ENCODE results near the gene LTB4R2. TPM values are rescaled to one million over a fixed set of nuclear protein-coding genes. Genes with fewer than 3 reads are reported as not detected.

LTB4R2 gene
- total and polyA plus RNA-seq, 2 of the 8 experiments (the other 6 are each of a cell fraction or from before 2014, with no cell fraction given) = 5.3 to 6.7 TPM

DNA sequence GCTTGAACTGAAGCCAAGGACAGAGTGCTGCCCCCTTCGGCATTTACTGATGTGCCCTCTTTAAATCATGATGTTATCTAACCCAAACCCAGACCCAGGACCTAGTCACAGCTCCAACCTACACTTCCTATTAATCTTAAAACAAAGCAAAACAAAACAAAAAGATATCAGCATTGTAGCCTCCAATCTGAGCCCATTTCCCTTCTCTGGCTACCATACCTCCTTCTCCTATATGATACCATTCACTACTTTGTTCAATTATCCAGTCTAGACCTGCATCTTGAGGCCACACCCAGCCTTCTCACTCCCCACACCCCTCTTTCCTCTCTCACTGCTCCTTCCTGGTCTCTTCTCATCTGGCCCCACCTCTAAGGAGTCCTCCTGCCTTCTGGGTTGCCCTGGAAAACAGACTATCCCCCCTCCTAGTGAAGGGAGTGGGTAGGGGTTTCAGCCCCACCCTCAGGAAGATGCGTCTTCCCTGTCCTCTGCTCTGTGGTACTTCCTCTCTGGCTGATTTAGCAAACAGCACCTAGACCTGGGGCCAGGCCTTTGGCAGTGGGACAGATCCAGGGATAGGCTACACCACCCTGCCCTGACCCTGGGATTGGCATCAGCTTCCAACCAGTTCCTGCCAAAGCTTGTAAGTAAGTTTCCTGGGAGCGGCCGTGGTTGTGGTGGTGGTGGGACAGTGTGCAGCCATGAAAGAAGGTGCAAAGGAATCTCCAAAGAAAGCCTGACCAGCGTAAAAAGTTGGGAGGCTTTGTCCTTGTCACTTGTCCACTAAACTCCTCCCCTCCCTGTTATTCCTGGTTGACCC lies 4.6 kb downstream of the LTB4R2 start:
- Histone ChIP-seq H2BK15ac (ENCODE audit: low read length) (no peak overlapping the region), H4K5ac (ENCODE audit: insufficient read length, low read depth, low read length) (no peak overlapping the region), H3K23ac (ENCODE audit: insufficient read length) (no peak overlapping the region), H3K14ac (ENCODE audit: insufficient read length) (no peak overlapping the region), H2BK20ac (ENCODE audit: low read length) (no peak overlapping the region), H3K9me3 (ENCODE audit: insufficient read depth in 2 of 2, low read depth in 1 of 2, low read length in 1 of 2) (no peaks in the 10 kb centered on the region; a peak in 1 of 4 replicates), H3K4me1 (replicated peaks in 1 of 4; ENCODE audit: control insufficient read depth in 3 of 4, insufficient read depth in 4 of 4, low read length in 3 of 4) (no peaks in the 10 kb centered on the region; a peak in 2 of 7 replicates), H4K8ac (ENCODE audit: extremely low read depth, insufficient read depth, low read length) (no peak overlapping the region), H4K91ac (replicated peaks; ENCODE audit: insufficient read length, low read length) (no peak overlapping the region), H3K79me1 (ENCODE audit: low read depth, low read length) (no peaks in the 10 kb centered on the region), H3K79me2 (ENCODE audit: control insufficient read depth in 1 of 2, insufficient read depth in 2 of 2, low read length in 2 of 2) (no peaks in the 10 kb centered on the region), H3K4me3 (ENCODE audit: extremely low read depth in 1 of 4, insufficient read depth in 2 of 4, low read depth in 3 of 4, low read length in 4 of 4) (no peak overlapping the region), H2BK12ac (ENCODE audit: low read depth, low read length) (no peak overlapping the region), H3K27me3 (replicated peaks in 1 of 4; ENCODE audit: control insufficient read depth in 3 of 4, extremely low read depth in 1 of 4, insufficient read depth in 3 of 4, low read length in 3 of 4) (peaks cover 0 to 33% (median 28%) of the 10 kb centered on the region in 4 experiments; a peak in 6 of 7 replicates), H3K36me3 (ENCODE audit: control insufficient read depth in 2 of 4, insufficient read depth in 4 of 4, low read length in 3 of 4) (peaks cover 0 to 10% (median 0%) of the 10 kb centered on the region in 4 experiments; a peak in 3 of 8 replicates), H3K9ac (replicated peaks in 1 of 4; ENCODE audit: extremely low read depth in 1 of 4, low read depth in 3 of 4, low read length in 3 of 4) (no peak overlapping the region), H3K4ac (replicated peaks; ENCODE audit: insufficient read length, low read depth, low read length) (no peak overlapping the region), H2BK5ac (ENCODE audit: low read depth, low read length) (no peak overlapping the region), H3K4me2 (ENCODE audit: insufficient read depth in 1 of 2, low read depth in 2 of 2, low read length in 2 of 2) (no peak overlapping the region), H3K18ac (ENCODE audit: extremely low read depth, low read length) (no peak overlapping the region), H2BK120ac (replicated peaks; ENCODE audit: low read depth, low read length) (no peak overlapping the region), H2AFZ (ENCODE audit: low read length) (no peak overlapping the region), H3K23me2 (ENCODE audit: low read depth, low read length) (no peaks in the 10 kb centered on the region), H3K27ac (ENCODE audit: low read depth, low read length) (no peak overlapping the region), H3K56ac (replicated peaks; ENCODE audit: insufficient read length, low read depth, low read length) (no peak overlapping the region), H4K20me1 (replicated peaks in 1 of 2; ENCODE audit: control insufficient read depth in 1 of 2, insufficient read depth in 2 of 2, low read length in 2 of 2) (peaks cover 2 to 3% of the 10 kb centered on the region in 2 experiments), H2AK5ac (ENCODE audit: low read depth, low read length) (no peak overlapping the region)
- ChIA-PET CTCF (ENCODE audit: partially characterized antibody) (interaction anchor here (1.0 to 15.8 kb wide), 6 partner anchors 7 to 117 kb away, joined by 3 to 173 read pairs (median 10); partner anchors contain the start of genes ADCY4, CIDEB and TINF2), POLR2A (ENCODE audit: partially characterized antibody) (interaction anchor here (0.9 to 5.1 kb wide), 7 partner anchors 10 to 77 kb away, joined by 3 to 35 read pairs (median 5); partner anchors contain the start of genes DHRS1, NOP9 and RABGGTA)
- no peak for FAIRE-seq
- WGBS, 2 experiments (ENCODE audit: extremely low coverage in 1 of 2, insufficient coverage in 1 of 2, insufficient read length in 1 of 2, insufficient replicate concordance in 2 of 2, low coverage in 1 of 2, low lambda C conversion rate in 2 of 2, missing lambda C conversion rate in 1 of 2) = 93% methylated on average over 5 of the region's 5 CpGs; no CpG with 5 or more reads in 1 of the 2 experiments
- TF ChIP-seq RAD21 (IDR thresholded peaks at IDR 0.05 in 1 of 2, conservative IDR thresholded peaks at IDR 0.05 in 1 of 2; ENCODE audit: low read depth in 2 of 2, low read length in 2 of 2) = no peak
- no peak for TF ChIP-seq JUN (IDR thresholded peaks at IDR 0.05; ENCODE audit: low read depth, low read length)
- TF ChIP-seq CHD2 (IDR thresholded peaks at IDR 0.05; ENCODE audit: low read length) = no peak
- TF ChIP-seq, protein P1, sequence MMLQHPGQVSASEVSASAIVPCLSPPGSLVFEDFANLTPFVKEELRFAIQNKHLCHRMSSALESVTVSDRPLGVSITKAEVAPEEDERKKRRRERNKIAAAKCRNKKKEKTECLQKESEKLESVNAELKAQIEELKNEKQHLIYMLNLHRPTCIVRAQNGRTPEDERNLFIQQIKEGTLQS (IDR thresholded peaks at IDR 0.05; ENCODE audit: insufficient read depth, low read depth, low read length) = no peak
- TF ChIP-seq HDAC2 (IDR thresholded peaks at IDR 0.05; ENCODE audit: borderline replicate concordance in 1 of 2, low read depth in 2 of 2, low read length in 2 of 2) = no peak
- no peak for TF ChIP-seq JUND (IDR thresholded peaks at IDR 0.05; ENCODE audit: low read length)
- TF ChIP-seq, protein P2, sequence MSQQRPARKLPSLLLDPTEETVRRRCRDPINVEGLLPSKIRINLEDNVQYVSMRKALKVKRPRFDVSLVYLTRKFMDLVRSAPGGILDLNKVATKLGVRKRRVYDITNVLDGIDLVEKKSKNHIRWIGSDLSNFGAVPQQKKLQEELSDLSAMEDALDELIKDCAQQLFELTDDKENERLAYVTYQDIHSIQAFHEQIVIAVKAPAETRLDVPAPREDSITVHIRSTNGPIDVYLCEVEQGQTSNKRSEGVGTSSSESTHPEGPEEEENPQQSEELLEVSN (IDR thresholded peaks at IDR 0.05) = no peak
- DNase-seq (ENCODE audit: low read depth in 1 of 2, low spot score in 2 of 2) = no peak
